ENCODE measurements around the gene TMPRSS13.
"Not testable (repeated sequence)": the region's sequence is repeated elsewhere in the genome, so short reads cannot be mapped to it uniquely, and the experiment has no call there.

The TMPRSS13 gene

DNA sequence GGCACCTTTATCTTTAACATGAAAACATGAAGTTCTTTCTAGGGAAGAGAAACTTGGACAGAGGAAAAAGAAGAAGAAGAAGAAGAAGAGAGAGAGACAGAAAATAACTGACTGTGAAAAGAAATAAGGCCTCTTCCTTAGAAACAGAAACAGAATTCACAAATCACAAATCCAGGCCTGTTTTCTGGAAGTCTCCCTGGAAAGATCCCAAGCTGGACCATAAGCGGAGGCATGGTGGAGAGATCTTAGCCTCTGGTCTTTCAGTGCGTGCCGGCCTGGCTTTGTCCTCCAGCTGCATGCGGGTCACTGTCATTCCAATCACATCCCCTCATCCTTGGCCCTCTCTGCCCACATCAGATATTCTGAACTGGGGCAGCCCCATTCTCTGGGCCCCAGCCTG lies 59.6 kb downstream of the TMPRSS13 start:
- no peak for DNase-seq

DNA sequence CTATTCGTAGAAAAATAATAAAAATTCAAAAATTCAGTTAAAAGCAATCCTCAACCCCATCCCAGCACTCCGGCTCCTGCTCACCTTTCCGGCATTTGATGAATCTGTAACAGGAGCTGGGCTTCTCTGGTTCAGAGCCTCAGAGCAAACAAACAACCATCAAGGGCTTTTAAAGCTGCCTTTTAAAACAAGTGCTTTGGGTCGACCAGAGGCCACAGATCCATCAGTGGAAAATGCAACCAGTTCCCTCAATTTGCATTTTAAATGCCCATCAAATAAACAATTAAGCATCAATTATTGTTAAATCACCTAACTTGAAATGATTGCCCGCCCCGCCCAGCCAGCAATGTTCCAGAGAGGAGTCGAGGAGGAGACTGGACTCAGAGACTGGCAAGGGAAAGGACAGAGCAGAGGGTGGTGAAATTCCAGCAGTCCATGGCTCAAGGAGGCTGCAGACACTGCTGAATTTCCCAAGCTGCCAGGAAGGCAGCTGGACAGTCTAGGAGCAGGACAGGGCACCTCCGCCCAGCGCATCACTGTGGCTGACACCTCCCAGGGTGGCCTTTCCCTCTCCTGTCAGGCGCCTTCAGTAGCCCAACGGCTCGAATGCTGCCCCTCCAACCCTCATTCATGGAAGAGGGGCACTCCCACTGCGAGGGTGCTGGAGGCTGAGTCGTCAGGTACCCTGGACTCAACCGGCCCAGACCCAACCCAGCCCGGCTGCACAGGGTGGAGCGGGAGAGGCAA lies 60.2 kb downstream of the TMPRSS13 start:
- no peak for DNase-seq

DNA sequence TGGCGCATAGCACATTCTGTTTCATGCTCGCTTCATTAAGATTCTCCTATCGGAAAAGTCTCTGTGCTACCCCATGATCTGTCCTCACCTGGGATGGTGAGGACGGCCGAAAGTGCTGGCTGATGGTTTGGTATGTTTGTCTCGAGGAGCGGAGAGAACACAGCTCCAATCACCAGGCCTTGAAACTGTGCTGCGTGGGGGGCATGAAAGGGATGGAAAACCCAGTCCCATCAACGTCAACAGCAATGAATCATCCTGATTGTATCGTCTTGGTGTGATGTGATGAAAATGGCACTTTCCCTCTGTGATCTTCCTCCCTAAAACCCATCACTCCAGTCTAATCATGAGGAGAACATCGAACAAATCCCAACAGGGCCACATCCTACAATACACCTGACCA lies 61.1 kb downstream of the TMPRSS13 start:
- DNase-seq = no peak

DNA sequence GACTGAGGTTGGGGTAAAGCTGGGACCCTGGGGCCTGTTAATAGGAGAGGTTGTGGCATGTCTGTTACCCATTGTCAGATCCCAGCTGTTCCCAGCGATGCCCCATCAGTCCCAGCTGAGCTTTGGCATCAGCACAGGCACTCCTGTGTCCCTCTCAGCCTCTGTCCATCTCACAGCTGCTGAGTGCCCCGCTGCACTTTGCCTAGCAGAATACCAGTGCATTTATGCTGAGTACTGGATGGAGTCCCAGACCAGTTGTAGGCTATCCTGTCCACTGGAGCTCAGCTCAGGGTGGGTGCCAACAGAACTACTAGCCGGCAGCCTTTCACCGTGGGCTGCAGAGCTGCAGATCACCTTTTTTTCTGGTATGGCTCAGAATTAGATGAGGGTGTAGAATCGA lies 62.7 kb downstream of the TMPRSS13 start:
- DNase-seq = no peak

DNA sequence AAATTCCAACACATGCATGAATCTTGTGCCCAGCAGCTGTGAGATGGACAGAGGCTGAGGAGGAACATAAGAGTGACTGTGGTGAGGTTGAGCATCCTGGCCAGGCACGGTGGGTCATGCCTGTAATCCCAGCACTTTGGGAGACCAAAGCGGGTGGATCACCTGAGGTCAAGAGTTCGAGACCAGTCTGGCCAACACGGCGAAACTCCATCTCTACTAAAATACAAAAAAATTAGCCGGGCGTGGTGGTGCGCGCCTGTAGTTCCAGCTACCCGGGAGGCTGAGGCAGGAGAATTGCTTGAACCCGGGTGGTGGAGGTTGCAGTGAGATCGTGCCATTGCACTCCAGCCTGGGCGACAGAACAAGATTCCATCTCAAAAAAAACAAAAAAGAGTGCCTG lies 63.7 kb downstream of the TMPRSS13 start:
- DNase-seq = not testable (repeated sequence)

DNA sequence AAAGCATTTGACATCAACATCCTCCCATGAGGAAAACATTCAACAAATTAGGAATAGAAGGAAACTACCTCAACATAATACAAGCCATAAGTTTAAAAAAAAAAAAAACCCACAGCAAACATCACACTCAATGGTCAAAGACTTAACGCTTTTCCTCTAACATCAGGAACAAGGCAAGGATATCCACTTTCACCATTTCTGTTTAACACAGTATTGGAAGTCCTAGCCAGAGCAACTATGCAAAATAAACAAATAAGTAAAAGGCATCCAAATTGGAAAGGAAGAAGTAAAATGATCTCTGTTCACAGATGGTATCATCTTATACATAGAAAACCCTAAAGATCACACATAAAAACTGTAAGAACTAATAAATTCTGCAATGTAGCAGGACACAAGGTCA lies 65.8 kb downstream of the TMPRSS13 start:
- DNase-seq = no peak

DNA sequence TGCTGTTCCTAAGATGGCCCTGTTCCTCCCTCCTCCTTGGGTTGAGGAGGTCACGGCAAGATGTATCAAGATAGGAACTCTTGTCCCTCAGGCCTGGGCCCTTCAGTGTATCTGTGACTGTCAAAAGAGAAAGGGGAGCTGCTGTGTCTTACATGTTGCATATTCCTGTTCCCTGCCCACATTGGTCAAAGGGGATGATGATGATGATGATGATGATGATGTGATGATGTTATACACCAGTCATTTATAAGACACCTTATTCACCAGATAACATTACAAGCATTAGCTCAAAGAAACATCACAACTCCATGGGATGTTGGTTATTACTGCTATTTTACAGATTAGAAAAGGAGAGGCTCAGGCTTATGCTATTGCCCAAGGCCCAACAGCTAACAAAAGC lies 66.4 kb downstream of the TMPRSS13 start:
- DNase-seq = no peak

DNA sequence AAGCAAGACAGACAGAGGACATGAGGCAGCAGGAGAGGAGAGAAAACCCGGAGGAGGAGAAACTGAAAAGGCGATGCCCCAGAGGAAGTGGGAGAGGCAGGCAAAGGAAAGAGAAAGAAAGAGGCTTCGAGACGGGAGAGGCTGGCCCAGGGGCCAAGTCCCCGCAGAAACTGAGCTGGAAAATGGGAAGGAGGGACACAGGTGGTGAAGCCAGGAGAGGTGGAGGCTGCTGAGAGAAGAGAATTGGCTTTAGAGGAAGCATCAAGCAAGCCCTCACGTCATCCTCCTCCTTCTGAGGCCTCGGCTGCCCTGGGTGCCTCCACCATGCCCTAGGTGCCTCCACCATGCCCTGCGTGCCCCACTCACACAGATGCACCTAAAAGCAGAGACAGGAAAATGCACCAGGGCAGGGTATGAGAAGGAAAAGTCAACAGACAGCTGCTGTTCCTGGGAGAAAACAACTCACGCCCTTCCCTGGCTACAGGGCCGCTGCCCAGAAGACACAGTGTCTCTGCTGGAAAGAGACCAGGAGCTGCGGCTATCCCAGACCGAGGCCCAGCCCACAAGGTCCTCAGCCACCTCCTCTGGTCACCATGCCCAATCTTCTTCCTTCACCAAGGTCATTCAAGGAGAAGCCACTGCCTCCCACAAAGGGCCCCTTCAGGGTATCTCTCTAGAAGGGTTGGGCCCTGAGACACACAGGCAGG lies 67.0 kb downstream of the TMPRSS13 start:
- no peak for DNase-seq

DNA sequence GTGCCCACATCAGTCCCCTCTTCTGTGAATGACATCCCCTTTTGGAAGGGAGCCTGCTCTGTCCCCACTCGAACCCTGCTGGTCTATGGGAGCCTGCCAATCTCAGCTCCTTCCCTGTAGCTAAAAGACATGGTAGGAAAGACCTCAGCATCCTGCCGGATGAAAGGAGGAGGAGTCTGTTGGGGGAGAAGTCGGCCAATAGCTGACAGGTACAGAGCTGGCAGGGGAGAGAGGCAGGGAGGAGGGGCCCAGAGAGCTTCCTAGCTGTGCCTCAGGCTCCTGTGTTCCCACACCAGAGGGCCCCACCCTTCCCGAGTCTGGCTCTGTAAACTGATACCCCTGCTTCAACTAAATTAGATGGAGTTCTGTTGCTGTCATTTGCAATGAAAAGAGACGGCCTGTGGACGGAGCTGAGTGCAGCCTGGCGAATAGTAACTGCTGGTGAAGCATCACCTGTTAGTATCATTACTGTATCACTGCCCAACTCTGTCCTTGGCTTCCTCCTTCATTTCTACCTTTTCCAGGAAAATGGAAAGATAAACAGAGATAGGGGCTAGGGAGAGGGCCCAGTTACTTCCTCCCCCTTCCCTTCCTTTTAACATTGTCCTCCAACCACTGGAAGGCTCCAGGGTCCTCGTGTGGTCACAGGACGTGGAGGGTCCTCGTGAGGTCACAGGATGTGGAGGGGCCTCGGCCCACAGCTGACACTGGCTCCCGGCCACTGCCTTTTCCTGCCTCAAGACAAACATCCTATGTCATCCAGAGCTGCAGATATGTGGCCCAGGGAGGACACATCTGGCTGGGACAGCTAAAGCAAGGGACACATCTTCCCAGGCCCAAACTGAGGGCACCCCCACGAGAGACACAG lies 67.8 kb downstream of the TMPRSS13 start:
- no peak for DNase-seq

DNA sequence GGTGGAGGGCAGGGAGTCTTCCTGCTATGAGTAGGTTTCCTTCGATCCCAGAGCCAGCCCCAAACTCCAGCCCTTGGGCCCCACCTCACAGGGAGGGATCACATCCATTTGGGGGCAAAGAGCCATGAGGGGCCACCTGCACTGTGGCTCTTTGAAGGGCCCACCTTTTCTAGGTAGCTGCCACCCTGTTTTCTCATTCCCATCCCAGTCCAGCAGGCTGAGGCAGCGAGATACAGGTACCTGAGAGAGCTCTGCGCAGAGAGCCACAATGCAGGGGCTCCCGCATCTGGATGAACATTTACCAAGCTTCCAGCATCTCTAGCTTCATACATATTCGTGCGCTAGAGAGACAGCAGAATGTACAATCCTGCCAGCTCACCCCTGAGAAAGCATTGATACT lies 69.1 kb downstream of the TMPRSS13 start:
- no peak for DNase-seq

DNA sequence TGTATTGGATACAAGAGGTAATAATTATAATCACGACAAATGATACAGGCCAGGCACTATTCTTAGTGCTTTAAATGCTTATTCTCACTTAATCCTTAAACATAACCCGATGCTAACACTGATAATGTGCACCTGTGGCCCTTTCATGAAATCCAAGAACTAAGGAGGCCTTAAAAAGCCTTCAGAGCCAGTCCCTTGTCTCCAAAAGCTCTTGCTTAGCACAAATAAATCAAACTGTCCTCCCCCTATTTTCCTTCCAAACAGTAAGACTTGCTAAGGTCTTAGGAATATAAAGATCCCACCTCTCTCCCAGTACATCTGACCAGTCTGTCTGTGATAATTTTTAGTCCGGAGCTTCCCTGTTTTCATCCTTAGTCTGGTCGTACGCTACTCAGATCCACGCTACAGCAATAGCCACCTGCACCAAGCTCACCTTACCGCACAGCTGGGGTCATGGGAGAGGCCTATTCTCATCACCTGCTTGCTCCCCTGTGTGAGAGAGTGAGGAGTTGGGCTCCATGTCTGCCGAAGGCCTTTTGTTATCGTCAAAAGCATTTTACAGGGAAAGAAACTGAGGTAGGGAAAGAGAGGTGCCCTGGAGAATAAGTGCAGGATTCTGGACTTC lies 69.6 kb downstream of the TMPRSS13 start:
- DNase-seq = no peak

DNA sequence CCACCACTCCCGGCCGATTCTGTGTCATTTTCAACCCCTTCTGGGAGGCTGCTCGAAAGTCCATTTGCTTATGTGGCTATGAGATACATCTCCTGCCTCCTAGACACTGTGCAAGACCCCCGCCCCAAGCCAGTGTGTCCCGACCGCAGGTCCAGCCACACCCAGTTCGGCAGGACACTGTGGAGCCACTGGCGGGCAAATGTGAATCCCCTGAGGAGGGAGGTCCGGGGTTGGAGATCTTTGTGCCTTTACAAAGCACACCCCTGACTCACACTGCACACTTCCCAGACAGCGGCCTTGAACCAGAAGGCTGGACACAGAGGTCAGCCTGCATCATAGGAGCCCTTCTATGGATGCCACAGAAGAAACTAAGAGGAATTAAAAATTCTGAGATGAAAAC lies 70.1 kb downstream of the TMPRSS13 start:
- DNase-seq = no peak

DNA sequence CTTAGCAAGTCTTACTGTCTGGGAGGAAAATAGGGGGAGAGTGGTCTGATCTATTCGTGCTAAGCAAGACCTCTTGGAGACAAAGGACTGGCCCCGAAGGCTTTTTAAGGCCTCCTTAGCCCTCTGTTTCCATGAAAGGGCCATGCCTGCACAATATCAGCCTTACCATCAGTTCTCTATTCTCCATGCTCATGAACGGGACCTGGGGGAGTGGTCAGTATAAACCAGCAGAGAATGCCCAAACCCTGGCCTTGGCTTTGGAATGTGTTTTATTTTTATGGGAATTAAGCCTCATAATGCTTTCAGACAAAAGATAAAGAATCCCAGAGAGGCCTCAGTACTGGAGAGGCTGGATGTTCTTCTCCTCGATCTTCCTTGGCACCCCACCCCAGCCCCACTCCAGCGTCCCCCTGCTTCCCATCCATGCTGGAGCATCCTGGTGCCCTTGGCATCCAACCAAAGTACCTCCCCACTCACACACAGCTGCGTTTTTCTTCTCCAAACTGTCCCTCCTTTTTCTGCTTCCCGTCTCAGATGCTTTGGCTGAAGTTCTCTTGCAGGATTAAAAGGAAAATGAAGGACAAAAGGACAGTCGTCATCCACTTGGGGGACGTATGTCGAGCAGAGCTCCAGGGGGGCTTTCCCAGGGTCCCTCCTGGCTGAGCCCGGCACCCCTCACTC lies 71.3 kb downstream of the TMPRSS13 start:
- no peak for DNase-seq

DNA sequence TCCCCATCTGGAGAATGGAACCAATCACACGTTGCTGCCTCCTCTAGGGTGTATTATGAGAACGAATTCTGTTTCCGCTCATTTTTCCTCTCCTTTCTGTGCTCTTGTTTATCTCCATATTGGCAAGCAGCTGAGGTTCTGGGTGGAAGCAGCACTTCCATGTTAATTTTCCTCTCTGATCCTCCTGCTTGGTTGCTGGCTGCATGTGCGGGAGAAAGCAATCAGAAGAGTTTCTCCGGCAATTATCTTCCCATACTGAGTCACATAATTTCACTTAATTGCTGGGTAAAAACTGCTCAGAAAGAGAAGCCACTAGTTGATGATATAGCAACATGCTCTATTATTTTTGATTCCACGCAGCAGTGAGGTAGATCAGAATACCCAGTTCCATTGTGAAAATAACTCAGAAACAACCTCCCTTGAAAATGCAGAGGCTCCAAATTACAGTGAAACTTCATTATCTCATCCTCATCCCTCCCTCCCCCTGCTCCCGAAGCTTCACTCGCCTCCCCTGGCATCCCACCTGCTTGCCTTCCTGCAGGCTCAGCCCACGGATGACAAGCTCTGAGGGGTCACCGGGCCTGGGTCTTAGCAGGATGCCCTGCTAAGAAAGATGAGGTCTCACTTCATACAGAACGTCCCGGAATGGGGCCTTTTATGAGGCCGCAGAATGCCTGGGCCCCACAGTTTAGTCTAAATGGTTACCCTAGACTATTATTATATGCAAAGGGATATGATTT lies 73.1 kb downstream of the TMPRSS13 start:
- no peak for DNase-seq

DNA sequence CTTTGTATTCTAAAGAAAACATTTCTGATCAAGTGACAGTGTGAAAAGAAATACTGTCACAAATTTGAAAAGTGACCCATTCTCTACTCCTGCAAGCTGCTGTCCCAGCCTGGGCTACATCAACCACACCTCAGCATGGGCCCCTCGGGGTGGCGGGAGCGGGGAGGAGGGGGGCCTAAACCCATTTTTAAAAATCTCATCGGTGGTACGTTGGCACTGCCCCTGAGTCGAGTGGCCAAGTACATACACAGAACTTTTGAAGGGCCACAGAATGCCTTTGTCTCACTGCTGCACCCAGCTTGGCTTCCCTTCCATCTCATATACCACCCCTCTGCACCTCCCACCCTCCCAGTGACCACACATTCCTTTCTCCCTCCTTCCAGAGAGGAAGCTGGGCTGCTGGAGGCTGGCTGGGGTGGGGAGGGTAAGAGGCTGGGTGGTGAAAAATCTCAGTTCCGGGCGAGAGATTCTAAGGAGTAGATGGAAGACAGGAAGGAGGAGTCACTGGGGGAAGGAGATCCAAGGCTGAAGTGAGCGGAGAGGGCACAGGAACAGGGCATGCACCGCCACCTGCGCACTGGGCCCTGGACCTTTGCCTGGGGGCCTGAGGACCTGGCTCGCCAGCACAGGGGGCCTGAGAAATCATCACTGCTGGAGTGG lies 73.9 kb downstream of the TMPRSS13 start:
- no peak for DNase-seq

DNA sequence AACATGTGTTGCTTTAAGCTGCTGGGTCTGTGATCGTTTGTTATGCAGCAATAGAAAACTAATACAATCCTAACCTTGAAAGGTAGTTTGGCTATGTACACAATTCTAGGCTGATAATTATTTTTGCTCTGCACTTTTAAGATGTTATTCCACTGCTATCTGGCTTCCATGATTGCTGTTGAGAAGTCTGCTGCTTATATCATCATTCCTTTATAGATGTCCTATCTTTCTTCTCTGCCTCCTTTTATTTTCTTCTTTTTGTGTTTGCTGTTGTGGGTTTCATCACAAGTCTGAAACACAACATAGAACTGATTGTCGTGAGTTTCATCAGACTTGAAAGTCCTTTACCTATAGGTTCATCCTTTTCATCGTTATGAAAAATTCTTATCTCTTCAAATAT lies 76.9 kb downstream of the TMPRSS13 start:
- DNase-seq = no peak

DNA sequence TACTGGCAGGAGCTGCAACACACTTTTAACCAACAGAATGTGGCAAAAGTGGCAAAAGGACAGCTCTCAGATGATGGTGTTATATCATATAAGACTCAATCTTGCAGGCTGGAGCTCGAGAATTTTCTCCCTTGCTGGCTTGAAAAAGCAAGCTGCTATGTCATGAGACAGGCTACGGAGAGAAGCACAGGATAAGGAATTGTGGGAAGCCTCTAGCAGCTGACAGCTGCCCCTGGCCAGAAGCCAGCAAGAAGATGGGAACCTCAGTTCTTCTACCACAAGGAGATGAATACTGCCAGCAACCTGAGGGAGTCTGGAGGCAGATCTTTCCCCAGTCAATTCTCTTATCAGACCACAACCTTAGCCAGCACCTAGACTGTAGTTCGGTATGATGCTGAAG lies 77.3 kb downstream of the TMPRSS13 start:
- no peak for DNase-seq

DNA sequence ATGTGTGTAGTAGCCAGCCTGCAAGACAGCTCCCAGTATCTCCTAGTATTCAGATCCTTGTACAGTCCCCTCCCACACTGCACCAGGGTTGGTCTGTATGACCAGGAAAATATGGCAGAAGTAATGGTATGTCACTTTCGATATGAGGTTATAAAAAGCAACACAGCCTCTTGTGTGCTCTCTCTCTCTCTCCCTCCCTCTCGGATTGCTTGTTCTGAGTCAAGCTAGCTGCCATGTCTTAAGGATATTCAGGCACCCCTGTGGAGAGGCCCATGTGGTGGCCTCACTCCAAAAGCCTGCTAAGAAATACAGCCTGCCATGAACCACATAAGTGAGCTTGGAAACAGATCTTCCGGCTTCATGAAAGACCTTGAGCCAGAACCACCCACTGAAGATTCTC lies 78.1 kb downstream of the TMPRSS13 start:
- no peak for DNase-seq

All from CD4-positive, alpha-beta T cell treated with Interleukin-12 subunit alpha and Interleukin-12 subunit beta, for 1 hour (primary cell).